Measurements from ENCODE around the gene POLE. TPM values are rescaled to one million over a fixed set of nuclear protein-coding genes. Genes with fewer than 3 reads are reported as not detected.

Gene POLE
- total RNA-seq, 1 experiment from 2014 or later, result 147 TPM

- Histone ChIP-seq H3K4me2 (ENCODE audit: insufficient read depth, insufficient read length, low read length) (no peak overlapping the region), H3K79me2 (ENCODE audit: insufficient read depth, low read length) (no peaks in the 10 kb centered on the region), H3K27me3 (ENCODE audit: insufficient read depth, low read length) (no peaks in the 10 kb centered on the region), H3K79me1 (ENCODE audit: insufficient read depth, low read depth, low read length, poor library complexity, severe bottlenecking) (no peaks in the 10 kb centered on the region), H4K91ac (ENCODE audit: insufficient read length, low read depth, low read length) (no peak overlapping the region), H2AFZ (ENCODE audit: low read length) (no peak overlapping the region), H3K23ac (ENCODE audit: insufficient read length, low read depth, low read length) (no peak overlapping the region), H2BK120ac (ENCODE audit: low read depth, low read length, poor library complexity, severe bottlenecking) (no peak overlapping the region), H4K8ac (replicated peaks; ENCODE audit: insufficient read length, low read depth, low read length) (no peak overlapping the region), H4K20me1 (ENCODE audit: control insufficient read depth, insufficient read depth, insufficient read length) (no peaks in the 10 kb centered on the region), H3K23me2 (ENCODE audit: insufficient read length, low read depth, low read length, poor library complexity, severe bottlenecking) (no peaks in the 10 kb centered on the region), H3K9ac (ENCODE audit: extremely low read depth, insufficient read length, low read length) (no peak overlapping the region), H3K9me3 (ENCODE audit: control insufficient read depth, low read depth, low read length) (no peaks in the 10 kb centered on the region), H3K56ac (ENCODE audit: insufficient read length, low read depth, low read length) (no peak overlapping the region), H2BK15ac (ENCODE audit: low read depth, low read length) (no peak overlapping the region), H2BK5ac (ENCODE audit: insufficient read length, low read length) (no peak overlapping the region), H3K4ac (ENCODE audit: low read depth, low read length) (no peak overlapping the region), H3K18ac (ENCODE audit: insufficient read length, low read depth, low read length) (no peak overlapping the region), H2BK20ac (ENCODE audit: low read depth, low read length, poor library complexity, severe bottlenecking) (no peak overlapping the region), H3K4me1 (ENCODE audit: insufficient read depth, low read length) (no peaks in the 10 kb centered on the region), H3K27ac (ENCODE audit: insufficient read length, low read depth, low read length) (no peak overlapping the region), H4K5ac (ENCODE audit: insufficient read length, low read depth, low read length) (no peak overlapping the region), H3K14ac (ENCODE audit: insufficient read depth, low read length) (no peak overlapping the region), H3T11ph (ENCODE audit: low read length) (no peak overlapping the region), H2AK5ac (ENCODE audit: insufficient read length, low read length) (no peak overlapping the region), H2BK12ac (ENCODE audit: insufficient read length, low read depth, low read length) (no peak overlapping the region)
- TF ChIP-seq, protein P1, sequence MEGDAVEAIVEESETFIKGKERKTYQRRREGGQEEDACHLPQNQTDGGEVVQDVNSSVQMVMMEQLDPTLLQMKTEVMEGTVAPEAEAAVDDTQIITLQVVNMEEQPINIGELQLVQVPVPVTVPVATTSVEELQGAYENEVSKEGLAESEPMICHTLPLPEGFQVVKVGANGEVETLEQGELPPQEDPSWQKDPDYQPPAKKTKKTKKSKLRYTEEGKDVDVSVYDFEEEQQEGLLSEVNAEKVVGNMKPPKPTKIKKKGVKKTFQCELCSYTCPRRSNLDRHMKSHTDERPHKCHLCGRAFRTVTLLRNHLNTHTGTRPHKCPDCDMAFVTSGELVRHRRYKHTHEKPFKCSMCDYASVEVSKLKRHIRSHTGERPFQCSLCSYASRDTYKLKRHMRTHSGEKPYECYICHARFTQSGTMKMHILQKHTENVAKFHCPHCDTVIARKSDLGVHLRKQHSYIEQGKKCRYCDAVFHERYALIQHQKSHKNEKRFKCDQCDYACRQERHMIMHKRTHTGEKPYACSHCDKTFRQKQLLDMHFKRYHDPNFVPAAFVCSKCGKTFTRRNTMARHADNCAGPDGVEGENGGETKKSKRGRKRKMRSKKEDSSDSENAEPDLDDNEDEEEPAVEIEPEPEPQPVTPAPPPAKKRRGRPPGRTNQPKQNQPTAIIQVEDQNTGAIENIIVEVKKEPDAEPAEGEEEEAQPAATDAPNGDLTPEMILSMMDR (conservative IDR thresholded peaks at IDR 0.05), result no peak
- Mint-ChIP-seq H3K27me3 (ENCODE audit: low read depth) (no peaks in the 10 kb centered on the region), H3K9me3 (no peaks in the 10 kb centered on the region), H3K4me1 (no peaks in the 10 kb centered on the region), H3K27ac (no peak overlapping the region), H3K4me3 (no peak overlapping the region; a peak in 1 of 5 replicates), H3K36me3 (ENCODE audit: insufficient read depth in 1 of 3, low read depth in 3 of 3) (peaks cover 63 to 97% (median 93%) of the 10 kb centered on the region in 3 experiments)
- DNase-seq, result no peak
- WGBS (ENCODE audit: extremely low coverage, insufficient read length, low lambda C conversion rate), result no CpG with 5 or more reads among the region's 11 CpGs
These were observed 26.1 kb downstream of the POLE start for GRCh38 chr12:132660996-132661395.

Measured in H9 (cell line).